CD4-positive, alpha-beta T cell treated with Interleukin-4 for 1 hour (primary cell): ENCODE results near the gene USP5.
A peak's percentile ranks its signal among the peaks of the same experiment; 100 is the strongest.
"Not testable (repeated sequence)": the region's sequence is repeated elsewhere in the genome, so short reads cannot be mapped to it uniquely, and the experiment has no call there.

Experiments used
- DNase-seq, 2 donors: peaks; one replicate each; pipeline ENCODE4 v3.0.0-alpha.2; 2020 to 2022

Gene USP5

GRCh38 chr12:6890789-6891645, 39.1 kb downstream of the USP5 start:
- peak; percentile 98 for DNase-seq

GRCh38 chr12:6891646-6892001, 39.7 kb downstream of the USP5 start:
- DNase-seq: no peak

- DNase-seq: not testable (repeated sequence)
Measured at GRCh38 chr12:6892683-6893082, 40.7 kb downstream of the USP5 start.

- DNase-seq: no peak
Measured at GRCh38 chr12:6894321-6894720, 42.4 kb downstream of the USP5 start.

GRCh38 chr12:6896846-6897435, 45.0 kb downstream of the USP5 start:
- no peak for DNase-seq

GRCh38 chr12:6899427-6899826, 47.5 kb downstream of the USP5 start:
- DNase-seq: no peak

- peak; percentile 33 to 71 for DNase-seq
Measured at GRCh38 chr12:6899837-6900519, 48.0 kb downstream of the USP5 start.

- DNase-seq: no peak
Measured at GRCh38 chr12:6902448-6902847, 50.5 kb downstream of the USP5 start.

- no peak for DNase-seq
Measured at GRCh38 chr12:6903722-6904121, 51.8 kb downstream of the USP5 start.

- DNase-seq: peak; percentile 99
Measured at GRCh38 chr12:6904280-6905276, 52.6 kb downstream of the USP5 start, which contains the start of gene LRRC23. Gene LRRC23 (plus strand): TSS chr12:6904822. CDS start chr12:6905634, 812 bp downstream.

- no peak for DNase-seq
Measured at GRCh38 chr12:6905414-6906040, 53.6 kb downstream of the USP5 start.

- DNase-seq: not testable (repeated sequence)
Measured at GRCh38 chr12:6908141-6908540, 56.2 kb downstream of the USP5 start.

- DNase-seq: no peak
Measured at GRCh38 chr12:6909421-6910145, 57.6 kb downstream of the USP5 start.

GRCh38 chr12:6912164-6912935, 60.4 kb downstream of the USP5 start:
- DNase-seq: no peak

- DNase-seq: peak; percentile 85 to 86
Measured at GRCh38 chr12:6914246-6914946, 62.4 kb downstream of the USP5 start, which contains the start of gene ENO2. Gene ENO2 (plus strand): TSS chr12:6914580. CDS start chr12:6915833, 1,253 bp downstream.

GRCh38 chr12:6914947-6915788, 63.2 kb downstream of the USP5 start:
- DNase-seq: no peak

- DNase-seq: no peak
Measured at GRCh38 chr12:6915789-6916285, 63.9 kb downstream of the USP5 start.
